Epidermal melanocyte (primary cell): ENCODE data around the gene OR10K2.
"Not testable (repeated sequence)": the region's sequence is repeated elsewhere in the genome, so short reads cannot be mapped to it uniquely, and the experiment has no call there.

Experiments used
- DNase-seq: peaks from one replicate; pipeline ENCODE4 v3.0.0; 2011; ENCODE audit warnings: low spot score; ENCODE audit not compliant: insufficient read length

The OR10K2 gene, protein sequence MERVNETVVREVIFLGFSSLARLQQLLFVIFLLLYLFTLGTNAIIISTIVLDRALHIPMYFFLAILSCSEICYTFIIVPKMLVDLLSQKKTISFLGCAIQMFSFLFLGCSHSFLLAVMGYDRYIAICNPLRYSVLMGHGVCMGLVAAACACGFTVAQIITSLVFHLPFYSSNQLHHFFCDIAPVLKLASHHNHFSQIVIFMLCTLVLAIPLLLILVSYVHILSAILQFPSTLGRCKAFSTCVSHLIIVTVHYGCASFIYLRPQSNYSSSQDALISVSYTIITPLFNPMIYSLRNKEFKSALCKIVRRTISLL

GRCh38 chr1:158426137-158426536 is at the start of gene OR10K2:
Gene OR10K2 (minus strand): TSS chr1:158426237. CDS start chr1:158420866, 5,371 bp downstream.
- DNase-seq = no peak

- no peak for DNase-seq
Measured at GRCh38 chr1:158471920-158472319, 45.9 kb upstream of the OR10K2 start, which contains the start of gene OR10R2. Gene OR10R2 (plus strand): TSS chr1:158472220. CDS start chr1:158472326, 106 bp downstream.

- no peak for DNase-seq
Measured at GRCh38 chr1:158461534-158461933, 35.5 kb upstream of the OR10K2 start, which contains the start of gene OR10K1. Gene OR10K1 (plus strand): TSS chr1:158461834. CDS start chr1:158465562, 3,728 bp downstream.

GRCh38 chr1:158458263-158458662 is 32.2 kb upstream of the OR10K2 start:
- DNase-seq = no peak

GRCh38 chr1:158457246-158457645 is 31.2 kb upstream of the OR10K2 start:
- DNase-seq = no peak

DNA sequence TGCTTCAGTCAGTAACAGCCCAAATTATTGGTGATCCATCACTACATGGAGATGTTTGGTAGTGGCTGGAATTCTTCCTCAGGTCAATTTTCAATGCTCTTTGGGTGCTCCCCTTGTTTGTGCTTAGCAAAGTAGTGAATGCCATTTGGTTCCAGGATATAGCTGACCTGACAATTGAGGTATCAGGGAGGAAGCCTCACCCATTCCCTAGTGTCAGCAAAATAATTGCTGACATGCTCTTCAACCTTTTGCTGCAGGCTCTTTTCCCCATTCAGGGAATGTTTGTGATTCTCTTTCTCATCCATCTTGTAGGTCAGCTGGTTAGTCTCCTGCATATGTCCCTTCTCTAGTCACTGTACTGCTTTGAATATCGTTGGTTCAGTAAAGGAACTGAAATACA is 28.5 kb upstream of the OR10K2 start:
- DNase-seq = no peak

DNA sequence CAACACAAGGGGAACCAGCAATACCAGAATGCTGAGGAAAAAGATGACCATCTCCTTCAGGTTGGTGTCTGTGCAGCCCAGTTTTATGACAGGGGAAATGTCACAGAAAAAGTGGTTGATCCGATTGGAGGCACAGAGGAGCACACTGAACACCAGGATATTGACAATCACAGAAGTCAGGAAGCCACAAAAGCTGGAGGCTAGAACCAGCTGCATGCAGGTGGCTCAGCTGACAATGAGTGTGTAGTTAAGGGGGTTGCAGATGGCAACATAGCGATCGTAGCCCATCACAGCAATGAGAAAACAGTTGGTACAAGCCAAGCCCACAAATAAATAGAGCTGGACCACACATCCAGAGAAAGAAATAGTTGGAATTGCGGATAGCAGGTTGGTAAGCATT is 19.3 kb upstream of the OR10K2 start:
- no peak for DNase-seq

GRCh38 chr1:158434741-158435140 is 8.7 kb upstream of the OR10K2 start:
- no peak for DNase-seq

- not testable (repeated sequence) for DNase-seq
Measured at GRCh38 chr1:158430163-158430562, 4.1 kb upstream of the OR10K2 start.

DNA sequence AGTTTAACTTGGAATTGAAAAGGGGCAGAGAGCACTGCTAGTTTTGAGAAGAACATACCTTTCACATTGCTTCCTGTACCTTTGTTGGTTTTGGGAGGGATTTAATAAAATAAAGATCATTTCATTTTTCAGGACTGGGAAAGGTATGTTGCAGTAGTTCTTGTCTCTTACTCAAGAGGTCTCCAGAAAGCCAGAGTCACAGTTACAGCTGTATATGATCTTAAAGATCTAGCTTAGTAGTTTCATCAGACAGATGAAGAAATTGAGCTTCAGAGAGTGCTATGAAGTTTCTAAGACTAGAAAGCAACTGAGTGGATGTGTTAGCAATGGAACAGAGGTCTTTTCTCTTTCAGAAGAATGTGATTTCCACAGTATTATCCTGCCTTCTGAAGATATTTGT is 1.0 kb downstream of the OR10K2 start:
- no peak for DNase-seq

- no peak for DNase-seq
Measured at GRCh38 chr1:158422212-158422611, 3.8 kb downstream of the OR10K2 start.

DNA sequence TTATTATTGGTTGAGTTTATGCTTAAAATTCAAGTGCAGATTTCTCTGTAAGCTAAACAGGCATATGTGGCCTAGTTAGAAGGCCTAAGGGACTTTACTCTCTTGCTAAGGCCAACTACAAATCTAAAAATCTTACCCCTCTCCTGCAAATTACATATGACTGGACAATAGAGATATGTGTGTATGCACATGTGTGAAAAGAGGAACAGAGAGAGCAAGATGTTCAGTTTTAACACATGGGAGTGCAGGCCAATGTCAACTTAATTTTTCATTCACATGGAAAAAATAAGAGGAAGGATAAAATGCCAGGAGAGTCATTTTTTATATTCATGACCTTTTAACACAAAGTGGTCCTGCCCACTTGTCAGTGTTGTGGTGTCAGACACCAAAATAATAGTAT is 8.5 kb downstream of the OR10K2 start:
- DNase-seq = no peak

- no peak for DNase-seq
Measured at GRCh38 chr1:158414651-158415345, 11.2 kb downstream of the OR10K2 start.

DNA sequence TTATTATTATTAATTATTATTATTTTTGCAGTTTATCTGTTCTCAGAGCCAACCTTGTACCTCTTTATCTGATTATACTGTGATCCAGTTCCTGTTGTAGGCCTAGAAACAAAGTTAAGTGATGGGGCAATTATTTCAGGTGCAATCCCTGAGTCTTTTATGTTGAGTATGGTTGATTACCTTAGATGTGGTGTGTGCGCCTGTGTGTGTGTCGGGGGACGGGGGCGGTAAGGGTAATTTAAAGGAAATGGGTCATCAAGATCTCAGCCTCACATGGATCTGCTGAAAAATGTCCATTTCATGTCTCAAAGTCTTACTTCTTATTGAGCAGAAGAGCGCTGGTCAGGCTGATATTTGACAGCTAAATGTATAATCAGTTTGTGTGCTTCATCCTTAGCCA is 18.9 kb downstream of the OR10K2 start:
- DNase-seq = no peak

DNA sequence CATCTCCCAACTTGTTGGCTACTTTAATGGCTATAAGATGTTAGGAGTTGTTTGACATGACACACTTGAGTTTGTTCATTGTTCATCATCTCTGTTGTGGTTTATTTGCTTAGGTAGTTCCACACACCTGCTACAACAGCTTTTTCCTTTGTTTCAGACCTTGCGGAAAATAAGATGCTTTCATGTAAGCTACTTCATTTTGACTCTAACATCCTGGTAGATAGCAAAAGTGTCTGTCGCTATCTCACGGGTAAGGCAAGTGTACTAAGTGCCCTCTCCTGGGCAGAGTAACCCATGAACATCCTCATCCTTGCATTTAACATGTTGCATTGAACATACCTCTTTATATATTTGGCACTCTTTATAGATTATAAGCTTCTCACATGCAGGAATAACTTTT is 25.2 kb downstream of the OR10K2 start:
- no peak for DNase-seq

GRCh38 chr1:158398818-158399514 is 27.1 kb downstream of the OR10K2 start, which contains the start of gene OR10T2:
Gene OR10T2 (minus strand): TSS chr1:158399466. CDS start chr1:158399466, 0 bp downstream.
- no peak for DNase-seq

DNA sequence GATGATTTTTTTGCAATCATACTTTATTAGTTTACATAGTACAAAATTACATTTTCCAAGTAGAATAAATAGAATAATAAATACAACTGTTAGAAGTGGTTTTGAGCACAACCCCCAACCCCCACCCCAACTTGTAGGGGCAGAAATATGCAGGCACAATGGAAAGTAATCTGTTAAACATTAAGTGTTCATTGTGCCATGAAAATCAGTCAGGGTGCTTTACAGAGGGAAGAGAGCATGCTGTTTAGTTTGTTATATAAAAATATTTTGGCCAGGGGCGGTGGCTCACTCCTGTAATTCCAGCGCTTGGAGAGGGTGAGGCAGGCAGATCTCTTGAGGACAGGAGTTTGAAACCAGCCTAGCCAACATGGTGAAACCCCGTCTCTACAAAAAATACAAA is 29.4 kb downstream of the OR10K2 start:
- DNase-seq = no peak

GRCh38 chr1:158393476-158393875 is 32.6 kb downstream of the OR10K2 start:
- DNase-seq = no peak

- DNase-seq = no peak
Measured at GRCh38 chr1:158391099-158391498, 34.9 kb downstream of the OR10K2 start.

GRCh38 chr1:158390331-158390730 is 35.7 kb downstream of the OR10K2 start:
- no peak for DNase-seq

DNA sequence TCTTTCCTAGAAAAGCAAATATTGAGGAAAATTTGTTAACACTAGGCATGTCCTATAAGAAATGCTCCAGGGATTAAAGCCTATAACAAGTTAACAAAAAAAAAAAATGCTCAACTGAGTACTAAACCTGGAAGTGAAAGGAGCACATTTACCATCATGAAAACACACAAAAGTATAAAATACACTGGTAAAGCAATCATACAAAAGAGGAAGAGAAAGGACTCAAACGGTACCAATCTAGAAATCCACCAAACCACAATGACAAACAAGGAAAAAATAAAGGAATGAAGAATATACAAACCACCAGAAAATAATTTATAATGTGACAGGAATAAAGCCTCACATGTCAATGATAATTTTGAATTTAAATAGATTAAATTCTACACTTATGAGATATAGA is 51.2 kb downstream of the OR10K2 start:
- DNase-seq = no peak

GRCh38 chr1:158374101-158374500 is 51.9 kb downstream of the OR10K2 start:
- not testable (repeated sequence) for DNase-seq
